ENCODE data around the gene HSD17B1.

The HSD17B1 gene

GRCh38 chr17:42571435-42572225 lies 18.9 kb downstream of the HSD17B1 start:
- DNase-seq = no peak
- TF ChIP-seq CTCF (IDR thresholded peaks at IDR 0.05; ENCODE audit: low read depth, low read length) = no peak
- Histone ChIP-seq H3K36me3 (peaks cover 95% of the 10 kb centered on the region), H3K9me3 (ENCODE audit: severe bottlenecking) (no peaks in the 10 kb centered on the region), H3K27me3 (ENCODE audit: insufficient read depth, low read depth, severe bottlenecking) (no peaks in the 10 kb centered on the region), H3K27ac (no peak overlapping the region), H3K4me3 (ENCODE audit: low read depth, low read length) (no peak overlapping the region)

- Histone ChIP-seq H3K9me3 (ENCODE audit: severe bottlenecking) (no peaks in the 10 kb centered on the region), H3K27ac (no peak overlapping the region), H3K27me3 (ENCODE audit: insufficient read depth, low read depth, severe bottlenecking) (no peaks in the 10 kb centered on the region), H3K36me3 (peaks cover 93% of the 10 kb centered on the region), H3K4me3 (ENCODE audit: low read depth, low read length) (no peak overlapping the region)
- no peak for TF ChIP-seq CTCF (IDR thresholded peaks at IDR 0.05; ENCODE audit: low read depth, low read length)
- DNase-seq = no peak
Observed at GRCh38 chr17:42573095-42573494, 20.4 kb downstream of the HSD17B1 start.

- no peak overlapping the region for H3K4me3 ChIP-seq (ENCODE audit: low read depth, low read length)
- H3K27ac ChIP-seq = no peak overlapping the region
- H3K27me3 ChIP-seq (ENCODE audit: insufficient read depth, low read depth, severe bottlenecking) = no peaks in the 10 kb centered on the region
- DNase-seq = no peak
- H3K36me3 ChIP-seq = peaks cover 86% of the 10 kb centered on the region
- no peaks in the 10 kb centered on the region for H3K9me3 ChIP-seq (ENCODE audit: severe bottlenecking)
- TF ChIP-seq CTCF (IDR thresholded peaks at IDR 0.05; ENCODE audit: low read depth, low read length) = no peak
Observed at GRCh38 chr17:42574463-42574862, 21.7 kb downstream of the HSD17B1 start.

- no peak for DNase-seq
- no peaks in the 10 kb centered on the region for H3K27me3 ChIP-seq (ENCODE audit: insufficient read depth, low read depth, severe bottlenecking)
- H3K9me3 ChIP-seq (ENCODE audit: severe bottlenecking) = no peaks in the 10 kb centered on the region
- H3K4me3 ChIP-seq (ENCODE audit: low read depth, low read length) = peak overlapping the region; percentile 89
- peaks cover 75% of the 10 kb centered on the region for H3K36me3 ChIP-seq
- peak overlapping the region; percentile 87 for H3K27ac ChIP-seq
- TF ChIP-seq CTCF (IDR thresholded peaks at IDR 0.05; ENCODE audit: low read depth, low read length) = no peak
Observed at GRCh38 chr17:42577140-42577531, 24.4 kb downstream of the HSD17B1 start.

GRCh38 chr17:42577532-42578281 lies 25.0 kb downstream of the HSD17B1 start, which contains the start of gene PSMC3IP:
PSMC3IP (minus strand) TSS chr17:42577729; CDS start chr17:42577686, 43 bp downstream.
- Histone ChIP-seq H3K9me3 (ENCODE audit: severe bottlenecking) (no peaks in the 10 kb centered on the region), H3K36me3 (peaks cover 75% of the 10 kb centered on the region), H3K27me3 (ENCODE audit: insufficient read depth, low read depth, severe bottlenecking) (no peaks in the 10 kb centered on the region), H3K27ac (peak within 1 kb of the TSS; percentile 87), H3K4me3 (ENCODE audit: low read depth, low read length) (peak within 1 kb of the TSS; percentile 89)
- DNase-seq = peak; percentile 99
- peak; percentile 50 for TF ChIP-seq CTCF (IDR thresholded peaks at IDR 0.05; ENCODE audit: low read depth, low read length)
